Measurements from ENCODE around the gene CPE.

CPE gene

GRCh38 chr4:165464813-165465381 is 86.1 kb downstream of the CPE start:
- no peaks in the 10 kb centered on the region for H3K4me1 ChIP-seq (ENCODE audit: control insufficient read depth, low read depth, low read length)
- no peak overlapping the region for H3K56ac ChIP-seq (ENCODE audit: low read length)
- peak; percentile 40 for DNase-seq
- H4K8ac ChIP-seq (ENCODE audit: low read depth, low read length), result no peak overlapping the region
- no peak overlapping the region for H4K5ac ChIP-seq (ENCODE audit: low read length)
- no peak overlapping the region for H3K4ac ChIP-seq (ENCODE audit: low read depth, low read length)
- H2BK120ac ChIP-seq (ENCODE audit: low read depth, low read length), result no peak overlapping the region
- no peak overlapping the region for H2AK5ac ChIP-seq (ENCODE audit: low read length)
- no peak overlapping the region for H3K9ac ChIP-seq (ENCODE audit: low read length)
- no peak overlapping the region for H3K23ac ChIP-seq (ENCODE audit: low read length)
- H3K4me2 ChIP-seq (ENCODE audit: low read length), result no peak overlapping the region
- no CpG with 5 or more reads among the region's 9 CpGs for WGBS (ENCODE audit: extremely low coverage, insufficient coverage, low lambda C conversion rate)
- no peaks in the 10 kb centered on the region for H3K79me2 ChIP-seq (ENCODE audit: control insufficient read depth, insufficient read depth, low read length)
- no peaks in the 10 kb centered on the region for H3K79me1 ChIP-seq (ENCODE audit: low read length)
- no peak overlapping the region for H2BK15ac ChIP-seq (replicated peaks; ENCODE audit: low read depth)
- no peaks in the 10 kb centered on the region for H3K27me3 ChIP-seq (ENCODE audit: insufficient read depth, low read length, poor library complexity)
- no peak overlapping the region for H3K4me3 ChIP-seq (ENCODE audit: low read length)
- no peak overlapping the region for H3K27ac ChIP-seq (ENCODE audit: low read depth, low read length)
- H3K18ac ChIP-seq (ENCODE audit: low read length), result no peak overlapping the region
- no peaks in the 10 kb centered on the region for H3K36me3 ChIP-seq (ENCODE audit: control insufficient read depth, insufficient read depth, low read length)
- no peak overlapping the region for H2BK5ac ChIP-seq (ENCODE audit: low read length)

DNA sequence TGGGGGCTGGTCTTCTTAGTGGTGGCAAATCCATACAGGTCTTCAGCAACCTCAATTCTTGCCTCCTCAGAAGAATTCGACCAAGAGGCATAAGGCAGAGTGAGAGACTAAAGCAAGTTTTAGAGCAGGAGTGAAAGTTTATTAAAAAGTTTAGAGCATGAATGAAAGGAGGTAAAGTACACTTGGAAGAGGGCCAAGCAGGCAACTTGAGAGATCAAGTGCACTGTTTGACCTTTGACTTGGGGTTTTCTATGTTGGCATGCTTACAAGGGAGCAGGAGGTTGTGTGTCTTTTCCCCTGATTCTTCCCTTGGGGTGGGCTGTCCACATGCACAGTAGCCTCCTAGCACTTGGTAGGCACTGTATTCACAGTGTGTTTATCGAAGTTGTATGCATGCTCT is 91.2 kb downstream of the CPE start:
- Histone ChIP-seq H3K36me3 (ENCODE audit: control insufficient read depth, insufficient read depth, low read length) (no peaks in the 10 kb centered on the region), H3K9ac (ENCODE audit: low read length) (no peak overlapping the region), H2BK15ac (replicated peaks; ENCODE audit: low read depth) (no peak overlapping the region), H2AK5ac (ENCODE audit: low read length) (no peak overlapping the region), H3K4me3 (ENCODE audit: low read length) (no peak overlapping the region), H3K79me1 (ENCODE audit: low read length) (no peaks in the 10 kb centered on the region), H3K27ac (ENCODE audit: low read depth, low read length) (no peak overlapping the region), H4K8ac (ENCODE audit: low read depth, low read length) (no peak overlapping the region), H3K18ac (ENCODE audit: low read length) (no peak overlapping the region), H3K4me2 (ENCODE audit: low read length) (no peak overlapping the region), H2BK5ac (ENCODE audit: low read length) (no peak overlapping the region), H3K27me3 (ENCODE audit: insufficient read depth, low read length, poor library complexity) (no peaks in the 10 kb centered on the region), H3K4me1 (ENCODE audit: control insufficient read depth, low read depth, low read length) (no peaks in the 10 kb centered on the region), H3K79me2 (ENCODE audit: control insufficient read depth, insufficient read depth, low read length) (no peaks in the 10 kb centered on the region), H4K5ac (ENCODE audit: low read length) (no peak overlapping the region), H2BK120ac (ENCODE audit: low read depth, low read length) (no peak overlapping the region), H3K56ac (ENCODE audit: low read length) (no peak overlapping the region), H3K4ac (ENCODE audit: low read depth, low read length) (no peak overlapping the region), H3K23ac (ENCODE audit: low read length) (no peak overlapping the region)
- WGBS (ENCODE audit: extremely low coverage, insufficient coverage, low lambda C conversion rate), result no CpG with 5 or more reads among the region's 2 CpGs
- DNase-seq, result no peak

DNA sequence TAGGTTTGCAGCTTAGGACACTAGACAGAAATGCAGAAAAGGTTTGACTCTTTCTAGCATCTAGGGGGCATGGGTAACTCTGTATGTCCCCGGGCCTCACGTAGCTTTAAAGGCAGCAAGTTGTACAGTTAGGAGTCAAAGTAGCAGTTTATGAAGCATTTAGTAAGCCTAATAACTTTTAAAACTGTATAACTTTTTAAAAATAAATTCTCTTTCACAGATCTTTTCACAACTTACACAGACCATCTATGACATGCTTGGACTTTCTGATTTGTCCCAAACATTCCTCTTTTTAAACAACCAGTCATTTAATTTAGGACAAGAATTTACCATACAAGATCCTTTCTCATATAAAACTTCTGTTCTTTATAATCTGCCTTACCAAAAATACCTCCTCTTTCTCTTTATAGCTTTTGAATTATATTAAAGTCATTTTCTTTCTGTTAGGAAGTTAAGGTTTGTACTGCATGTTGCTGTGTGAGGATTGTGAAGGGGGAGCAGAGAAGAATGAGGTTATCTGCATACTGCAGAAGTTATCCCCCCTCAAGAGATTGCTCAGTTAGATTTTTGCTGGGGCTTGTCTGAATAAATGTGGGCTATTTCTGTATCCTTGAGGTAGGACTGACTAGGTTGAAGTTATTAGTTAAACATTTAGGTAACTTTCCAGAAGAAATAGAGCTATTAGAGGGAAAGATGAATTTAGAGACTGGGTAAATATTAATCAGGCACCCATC is 94.3 kb downstream of the CPE start:
- H3K9ac ChIP-seq (ENCODE audit: low read length), result no peak overlapping the region
- H3K18ac ChIP-seq (ENCODE audit: low read length), result no peak overlapping the region
- H3K23ac ChIP-seq (ENCODE audit: low read length), result no peak overlapping the region
- no peak overlapping the region for H3K27ac ChIP-seq (ENCODE audit: low read depth, low read length)
- no peak overlapping the region for H2BK15ac ChIP-seq (replicated peaks; ENCODE audit: low read depth)
- H3K4me1 ChIP-seq (ENCODE audit: control insufficient read depth, low read depth, low read length), result no peaks in the 10 kb centered on the region
- no peak overlapping the region for H4K8ac ChIP-seq (ENCODE audit: low read depth, low read length)
- no peaks in the 10 kb centered on the region for H3K27me3 ChIP-seq (ENCODE audit: insufficient read depth, low read length, poor library complexity)
- H3K36me3 ChIP-seq (ENCODE audit: control insufficient read depth, insufficient read depth, low read length), result no peaks in the 10 kb centered on the region
- no peaks in the 10 kb centered on the region for H3K79me2 ChIP-seq (ENCODE audit: control insufficient read depth, insufficient read depth, low read length)
- H3K4ac ChIP-seq (ENCODE audit: low read depth, low read length), result no peak overlapping the region
- no peak overlapping the region for H3K4me3 ChIP-seq (ENCODE audit: low read length)
- H2AK5ac ChIP-seq (ENCODE audit: low read length), result no peak overlapping the region
- peak; percentile 35 for DNase-seq
- no peak overlapping the region for H4K5ac ChIP-seq (ENCODE audit: low read length)
- no CpG with 5 or more reads among the region's 2 CpGs for WGBS (ENCODE audit: extremely low coverage, insufficient coverage, low lambda C conversion rate)
- H2BK120ac ChIP-seq (ENCODE audit: low read depth, low read length), result no peak overlapping the region
- H3K4me2 ChIP-seq (ENCODE audit: low read length), result no peak overlapping the region
- no peak overlapping the region for H3K56ac ChIP-seq (ENCODE audit: low read length)
- no peak overlapping the region for H2BK5ac ChIP-seq (ENCODE audit: low read length)
- no peaks in the 10 kb centered on the region for H3K79me1 ChIP-seq (ENCODE audit: low read length)

- H3K4me2 ChIP-seq (ENCODE audit: low read length), result no peak overlapping the region
- no peak overlapping the region for H3K18ac ChIP-seq (ENCODE audit: low read length)
- H3K4me3 ChIP-seq (ENCODE audit: low read length), result no peak overlapping the region
- H2BK15ac ChIP-seq (replicated peaks; ENCODE audit: low read depth), result no peak overlapping the region
- no peak overlapping the region for H3K9ac ChIP-seq (ENCODE audit: low read length)
- no peak overlapping the region for H2BK120ac ChIP-seq (ENCODE audit: low read depth, low read length)
- H3K36me3 ChIP-seq (ENCODE audit: control insufficient read depth, insufficient read depth, low read length), result no peaks in the 10 kb centered on the region
- H3K79me1 ChIP-seq (ENCODE audit: low read length), result no peaks in the 10 kb centered on the region
- no CpG with 5 or more reads among the region's 8 CpGs for WGBS (ENCODE audit: extremely low coverage, insufficient coverage, low lambda C conversion rate)
- no peak overlapping the region for H3K23ac ChIP-seq (ENCODE audit: low read length)
- no peak for DNase-seq
- no peak overlapping the region for H2AK5ac ChIP-seq (ENCODE audit: low read length)
- H4K8ac ChIP-seq (ENCODE audit: low read depth, low read length), result no peak overlapping the region
- H3K27ac ChIP-seq (ENCODE audit: low read depth, low read length), result no peak overlapping the region
- H3K56ac ChIP-seq (ENCODE audit: low read length), result no peak overlapping the region
- H2BK5ac ChIP-seq (ENCODE audit: low read length), result no peak overlapping the region
- H4K5ac ChIP-seq (ENCODE audit: low read length), result no peak overlapping the region
- H3K27me3 ChIP-seq (ENCODE audit: insufficient read depth, low read length, poor library complexity), result no peaks in the 10 kb centered on the region
- H3K4me1 ChIP-seq (ENCODE audit: control insufficient read depth, low read depth, low read length), result no peaks in the 10 kb centered on the region
- no peak overlapping the region for H3K4ac ChIP-seq (ENCODE audit: low read depth, low read length)
- H3K79me2 ChIP-seq (ENCODE audit: control insufficient read depth, insufficient read depth, low read length), result no peaks in the 10 kb centered on the region
These were observed 96.2 kb downstream of the CPE start for GRCh38 chr4:165474784-165475705.

DNA sequence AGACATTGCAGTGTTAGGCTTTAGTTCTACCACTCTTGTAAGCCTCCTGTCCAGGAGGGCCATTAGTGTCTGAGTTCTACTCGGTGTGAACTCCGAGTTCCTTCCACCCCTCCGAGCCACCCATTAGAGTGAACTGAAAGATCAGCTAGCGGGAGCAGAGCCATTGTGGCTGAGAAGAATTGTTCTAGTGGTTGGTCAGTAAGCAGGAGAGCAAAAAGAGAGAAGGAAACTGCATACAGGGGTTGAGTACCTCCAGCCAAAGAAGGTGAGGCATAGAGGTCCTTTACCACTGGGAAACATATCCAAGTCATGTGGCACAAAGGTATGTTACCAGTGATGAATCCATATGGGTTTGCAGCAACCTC is 96.9 kb downstream of the CPE start:
- H3K79me1 ChIP-seq (ENCODE audit: low read length), result no peaks in the 10 kb centered on the region
- no peak overlapping the region for H3K4ac ChIP-seq (ENCODE audit: low read depth, low read length)
- no peak overlapping the region for H3K4me3 ChIP-seq (ENCODE audit: low read length)
- no peaks in the 10 kb centered on the region for H3K36me3 ChIP-seq (ENCODE audit: control insufficient read depth, insufficient read depth, low read length)
- no peak overlapping the region for H2BK5ac ChIP-seq (ENCODE audit: low read length)
- H2BK120ac ChIP-seq (ENCODE audit: low read depth, low read length), result no peak overlapping the region
- no peaks in the 10 kb centered on the region for H3K27me3 ChIP-seq (ENCODE audit: insufficient read depth, low read length, poor library complexity)
- no peak overlapping the region for H2AK5ac ChIP-seq (ENCODE audit: low read length)
- H3K9ac ChIP-seq (ENCODE audit: low read length), result no peak overlapping the region
- no CpG with 5 or more reads among the region's 4 CpGs for WGBS (ENCODE audit: extremely low coverage, insufficient coverage, low lambda C conversion rate)
- no peak overlapping the region for H3K56ac ChIP-seq (ENCODE audit: low read length)
- no peak overlapping the region for H4K8ac ChIP-seq (ENCODE audit: low read depth, low read length)
- no peaks in the 10 kb centered on the region for H3K79me2 ChIP-seq (ENCODE audit: control insufficient read depth, insufficient read depth, low read length)
- H4K5ac ChIP-seq (ENCODE audit: low read length), result no peak overlapping the region
- H2BK15ac ChIP-seq (replicated peaks; ENCODE audit: low read depth), result no peak overlapping the region
- H3K4me2 ChIP-seq (ENCODE audit: low read length), result no peak overlapping the region
- H3K18ac ChIP-seq (ENCODE audit: low read length), result no peak overlapping the region
- DNase-seq, result no peak
- no peaks in the 10 kb centered on the region for H3K4me1 ChIP-seq (ENCODE audit: control insufficient read depth, low read depth, low read length)
- no peak overlapping the region for H3K27ac ChIP-seq (ENCODE audit: low read depth, low read length)
- H3K23ac ChIP-seq (ENCODE audit: low read length), result no peak overlapping the region
